AG09309 (cell line): ENCODE measurements around the gene MOB3B.

ENCODE experiments used
- DNase-seq: peaks from one replicate; pipeline ENCODE4 v3.0.0-alpha.2; 2010; ENCODE audit warnings: low read depth
- H3K4me3 ChIP-seq: 2 replicates; pipeline ENCODE4 v1.5.1; 2011; ENCODE audit warnings: mild to moderate bottlenecking, low read depth, low read length, moderate library complexity; ENCODE audit not compliant: control insufficient read depth
- CTCF ChIP-seq: IDR thresholded peaks from 2 replicates; pipeline ENCODE4 v1.5.1; 2011; ENCODE audit warnings: mild to moderate bottlenecking, low read depth, low read length, inconsistent platforms; ENCODE audit not compliant: insufficient read depth, control insufficient read depth; ENCODE audit errors: missing control alignments

Gene MOB3B

GRCh38 chr9:27359763-27360162 is 169.9 kb downstream of the MOB3B start:
- DNase-seq, result no peak
- TF ChIP-seq CTCF, result no peak
- no peak overlapping the region for H3K4me3 ChIP-seq

GRCh38 chr9:27358007-27358406 is 171.6 kb downstream of the MOB3B start:
- no peak for DNase-seq
- TF ChIP-seq CTCF, result no peak
- no peak overlapping the region for H3K4me3 ChIP-seq

GRCh38 chr9:27356446-27356845 is 173.2 kb downstream of the MOB3B start:
- TF ChIP-seq CTCF, result no peak
- no peak overlapping the region for H3K4me3 ChIP-seq
- no peak for DNase-seq

- TF ChIP-seq CTCF, result no peak
- DNase-seq, result no peak
- H3K4me3 ChIP-seq, result no peak overlapping the region
Observed at GRCh38 chr9:27355166-27355565, 174.4 kb downstream of the MOB3B start.

GRCh38 chr9:27353474-27354229 is 176.0 kb downstream of the MOB3B start:
- DNase-seq, result no peak
- no peak for TF ChIP-seq CTCF
- no peak overlapping the region for H3K4me3 ChIP-seq

- no peak for DNase-seq
- TF ChIP-seq CTCF, result no peak
- no peak overlapping the region for H3K4me3 ChIP-seq
Observed at GRCh38 chr9:27353166-27353473, 176.5 kb downstream of the MOB3B start.
